Suprapubic skin (tissue), 3 donors: ENCODE results near the gene TCEA2.

Experiments used
- CTCF ChIP-seq, 2 donors: fragments of 200-600 bp in 1 of 2; fragments of 450-650 bp in 1 of 2; sonication (generic) in 1 of 2; IDR thresholded peaks; one replicate each; pipeline ENCODE4 v1.5.1; 2016 to 2019; ENCODE audit warnings: antibody characterized with exemption in 2 of 2, mild to moderate bottlenecking in 1 of 2, moderate library complexity in 1 of 2
- EP300 ChIP-seq: sonication (generic); formaldehyde crosslinking; IDR thresholded peaks from one replicate; pipeline ENCODE4 v1.6.1; 2017; ENCODE audit warnings: antibody characterized with exemption
- POLR2A ChIP-seq, 2 donors: fragments of 450-650 bp; IDR thresholded peaks; one replicate each; pipeline ENCODE4 v1.6.1; 2017; ENCODE audit warnings: antibody characterized with exemption in 2 of 2, mild to moderate bottlenecking in 2 of 2, moderate library complexity in 2 of 2

GRCh38 chr20:64080013-64080812, 17.2 kb downstream of the TCEA2 start, which contains the start of gene OPRL1:
- no peak for TF ChIP-seq EP300
- TF ChIP-seq POLR2A (IDR thresholded peaks at IDR 0.05) = no peak
- TF ChIP-seq CTCF (IDR thresholded peaks at IDR 0.05) = no peak
